Keratinocyte (primary cell): ENCODE results near the gene FBXW9. TPM values are rescaled to one million over a fixed set of nuclear protein-coding genes. Genes with fewer than 3 reads are reported as not detected.

Experiments
- DNase-seq: peaks from one replicate; pipeline ENCODE4 v3.0.0-alpha.2; 2011; ENCODE audit warnings: low read depth, missing footprints, low spot score
- FAIRE-seq: peaks from 2 replicates; lab custom pipeline; 2011; peaks lifted over from hg19 to GRCh38; lab: Jason Lieb, UNC
- H2AFZ ChIP-seq: 2 replicates; pipeline ENCODE4 v1.6.0; 2012; ENCODE audit warnings: low read length, control low read depth, inconsistent platforms; ENCODE audit not compliant: control insufficient read depth
- H3K27ac ChIP-seq: 2 replicates; pipeline ENCODE4 v1.5.1; 2011; ENCODE audit warnings: low read length; ENCODE audit not compliant: control insufficient read depth, insufficient read depth
- H3K27me3 ChIP-seq: 3 replicates; pipeline ENCODE4 v1.6.0; 2011; ENCODE audit warnings: low read length; ENCODE audit not compliant: control insufficient read depth, insufficient read depth; ENCODE audit errors: extremely low read depth
- H3K36me3 ChIP-seq, 2 experiments: 2 replicates in 1 of 2; 3 replicates in 1 of 2; pipeline ENCODE4 v1.5.1; 2011; ENCODE audit warnings: low read length in 2 of 2, mild to moderate bottlenecking in 1 of 2; ENCODE audit not compliant: control insufficient read depth in 2 of 2, insufficient read depth in 2 of 2; ENCODE audit errors: extremely low read depth in 1 of 2
- H3K4me1 ChIP-seq: 3 replicates; pipeline ENCODE4 v1.5.1; 2011; ENCODE audit warnings: low read length; ENCODE audit not compliant: control insufficient read depth, insufficient read depth; ENCODE audit errors: extremely low read depth
- H3K4me2 ChIP-seq: 3 replicates; pipeline ENCODE4 v1.6.0; 2011; ENCODE audit warnings: low read depth, low read length; ENCODE audit not compliant: control insufficient read depth, insufficient read depth; ENCODE audit errors: extremely low read depth
- H3K4me3 ChIP-seq, 3 experiments: fragments of 200-600 bp in 1 of 3; sonication (generic) in 1 of 3; 2 replicates in 2 of 3; 3 replicates in 1 of 3; pipeline ENCODE4 v1.5.1; 2011 to 2016; ENCODE audit warnings: low read length in 3 of 3, mild to moderate bottlenecking in 3 of 3, control low read depth in 2 of 3, inconsistent platforms in 1 of 3, low read depth in 1 of 3, mixed read lengths in 1 of 3, mixed run types in 1 of 3, moderate library complexity in 1 of 3; ENCODE audit not compliant: control insufficient read depth in 2 of 3, insufficient read depth in 2 of 3; ENCODE audit errors: extremely low read depth in 1 of 3
- H3K79me2 ChIP-seq: 2 replicates; pipeline ENCODE4 v1.6.0; 2012; ENCODE audit warnings: low read length; ENCODE audit not compliant: control insufficient read depth, insufficient read depth
- H3K9ac ChIP-seq: 3 replicates; pipeline ENCODE4 v1.6.0; 2011; ENCODE audit warnings: low read length; ENCODE audit not compliant: control insufficient read depth, insufficient read depth; ENCODE audit errors: extremely low read depth
- H3K9me1 ChIP-seq: 3 replicates; pipeline ENCODE4 v1.6.0; 2011; ENCODE audit warnings: low read length; ENCODE audit not compliant: control insufficient read depth, insufficient read depth; ENCODE audit errors: extremely low read depth
- H3K9me3 ChIP-seq: 2 replicates; pipeline ENCODE4 v1.5.1; 2012; ENCODE audit warnings: low read depth, low read length; ENCODE audit not compliant: control insufficient read depth
- H4K20me1 ChIP-seq: 3 replicates; pipeline ENCODE4 v1.6.0; 2011; ENCODE audit warnings: low read length; ENCODE audit not compliant: control insufficient read depth, insufficient read depth; ENCODE audit errors: extremely low read depth
- CTCF ChIP-seq, 3 experiments: IDR thresholded peaks in 1 of 3; conservative IDR thresholded peaks in 1 of 3; optimal IDR thresholded peaks in 1 of 3; 2 replicates in 2 of 3; 3 replicates in 1 of 3; pipeline versions ENCODE3 to v1.5.1; 2011; ENCODE audit warnings: low read length in 3 of 3, mild to moderate bottlenecking in 3 of 3, moderate library complexity in 2 of 3, control low read depth in 1 of 3, inconsistent platforms in 1 of 3; ENCODE audit not compliant: insufficient read depth in 2 of 3; ENCODE audit errors: extremely low read depth in 1 of 3
- EZH2 ChIP-seq: IDR thresholded peaks from one replicate; pipeline ENCODE4 v1.6.1; 2012; ENCODE audit warnings: inconsistent platforms, mild to moderate bottlenecking, low read length, moderate library complexity
- dilution Hi-C: fragments of 300-500 bp; cut with MboI; formaldehyde crosslinking; loops from one replicate; pipeline ENCODE4 v1.7.0; 2020; ENCODE audit warnings: low sequenced_read_pairs; ENCODE audit not compliant: extremely low pct_ligation_motif_present
- polyA plus RNA-seq, 5 experiments: library from polyadenylated mRNA; depleted of rRNA in 3 of 5; stranded (reverse) in 3 of 5; stranded (forward) in 1 of 5; unstranded in 1 of 5; fragments of >200 nt; gene quantifications; 1 replicate in 1 of 5; 2 replicates in 3 of 5; 3 replicates in 1 of 5; pipeline versions ENCODE4 v1.2.1 to v1.2.3, GENCODE V29; 2011 to 2012; ENCODE audit warnings: missing spikeins in 2 of 5, low read depth in 1 of 5, low replicate concordance in 1 of 5

The FBXW9 gene
- polyA plus RNA-seq, 1 donor (not counting 4 experiments of a cell fraction or from before 2014, with no cell fraction given): 5.6 TPM

- Histone ChIP-seq H3K9me3 (no peaks in the 10 kb centered on the region), H3K27me3 (no peaks in the 10 kb centered on the region), H3K9ac (peak overlapping the region; percentile 94), H3K4me1 (peaks cover 34% of the 10 kb centered on the region), H3K79me2 (peaks cover 43% of the 10 kb centered on the region), H3K27ac (peak overlapping the region; percentile 99), H3K4me2 (peak overlapping the region; percentile 95), H3K4me3 (peak overlapping the region in 1 of 3 experiments; percentile 100), H4K20me1 (no peaks in the 10 kb centered on the region), H2AFZ (no peak overlapping the region), H3K9me1 (no peaks in the 10 kb centered on the region), H3K36me3 (peaks cover 13 to 24% of the 10 kb centered on the region in 2 experiments)
- dilution Hi-C loops: no loop called here
- TF ChIP-seq EZH2 (no peak), CTCF (optimal IDR thresholded peaks at IDR 0.05 in 1 of 3, IDR thresholded peaks at IDR 0.05 in 1 of 3, conservative IDR thresholded peaks at IDR 0.05 in 1 of 3; ENCODE audit: extremely low read depth in 1 of 3, insufficient read depth in 2 of 3, low read length in 3 of 3) (no peak)
- FAIRE-seq (no peak), DNase-seq (no peak)
Measured at GRCh38 chr19:12667731-12668302, 28.6 kb downstream of the FBXW9 start.

GRCh38 chr19:12666265-12667048, 30.0 kb downstream of the FBXW9 start, which contains the start of the genes MAN2B1 and WDR83:
MAN2B1 (minus strand) TSS chr19:12666742; CDS start chr19:12666701, 41 bp downstream.
WDR83 (plus strand) TSS chr19:12666807; CDS start chr19:12669791, 2,984 bp downstream.
- peak within 1 kb of the TSS; percentile 91 for H2AFZ ChIP-seq
- no peaks in the 10 kb centered on the region for H3K27me3 ChIP-seq
- no peak for FAIRE-seq
- peak within 1 kb of the TSS; percentile 99 for H3K4me2 ChIP-seq
- H3K79me2 ChIP-seq: peaks cover 43% of the 10 kb centered on the region
- H4K20me1 ChIP-seq: no peaks in the 10 kb centered on the region
- peaks cover 11 to 19% of the 10 kb centered on the region in 2 experiments for H3K36me3 ChIP-seq
- H3K4me1 ChIP-seq: peaks cover 34% of the 10 kb centered on the region
- H3K9me3 ChIP-seq: no peaks in the 10 kb centered on the region
- TF ChIP-seq EZH2 (no peak), CTCF (optimal IDR thresholded peaks at IDR 0.05 in 1 of 3, IDR thresholded peaks at IDR 0.05 in 1 of 3, conservative IDR thresholded peaks at IDR 0.05 in 1 of 3; ENCODE audit: extremely low read depth in 1 of 3, insufficient read depth in 2 of 3, low read length in 3 of 3) (peak in 1 of 3 experiments; percentile 7)
- peak within 1 kb of the TSS; percentile 64 to 95 (median 81) for H3K4me3 ChIP-seq
- no peak for DNase-seq
- peak within 1 kb of the TSS; percentile 90 for H3K9ac ChIP-seq
- H3K9me1 ChIP-seq: no peaks in the 10 kb centered on the region
- H3K27ac ChIP-seq: peak within 1 kb of the TSS; percentile 78
- dilution Hi-C loops: no loop called here
